HAP-1 (cell line): ENCODE measurements around the gene BCL11A.

Experiments used
- DNase-seq, 2 experiments: peaks; one replicate each; pipeline ENCODE4 v3.0.0-alpha.2; 2016 to 2020; ENCODE audit warnings: low spot score in 2 of 2
- H3K27me3 ChIP-seq: fragments of 250-450 bp; sonication (Bioruptor Pico); 2 replicates; pipeline ENCODE4 v1.5.1; 2020; ENCODE audit warnings: low read depth, mild to moderate bottlenecking, moderate library complexity
- H3K36me3 ChIP-seq: fragments of 250-450 bp; sonication (Bioruptor Pico); replicated peaks from 2 replicates; pipeline ENCODE4 v1.5.1; 2020; ENCODE audit warnings: mild to moderate bottlenecking
- H3K4me1 ChIP-seq: fragments of 250-450 bp; sonication (Bioruptor Pico); 2 replicates; pipeline ENCODE4 v1.5.1; 2020; ENCODE audit warnings: mild to moderate bottlenecking
- H3K4me3 ChIP-seq: fragments of 250-450 bp; sonication (Bioruptor Pico); 2 replicates; pipeline ENCODE4 v1.5.1; 2020; ENCODE audit warnings: mild to moderate bottlenecking, moderate library complexity
- H3K9me3 ChIP-seq: fragments of 250-450 bp; sonication (Bioruptor Pico); 2 replicates; pipeline ENCODE4 v1.5.1; 2020; ENCODE audit warnings: mild to moderate bottlenecking, moderate library complexity
- in situ Hi-C: fragments of 300-500 bp; cut with MboI; formaldehyde crosslinking; loops from 3 replicates; pipeline ENCODE4 v1.14.3; 2020; ENCODE audit warnings: low sequenced_read_pairs, inconsistent platforms, mixed read lengths

Gene BCL11A

GRCh38 chr2:60413814-60414168, 139.7 kb downstream of the BCL11A start:
- in situ Hi-C loops: no loop called here
- H3K9me3 ChIP-seq: no peaks in the 10 kb centered on the region; the same call in 1 of the 2 replicates
- no peak for DNase-seq
- H3K36me3 ChIP-seq: no peaks in the 10 kb centered on the region
- no peaks in the 10 kb centered on the region for H3K27me3 ChIP-seq
- H3K4me3 ChIP-seq: no peak overlapping the region
- H3K4me1 ChIP-seq: peaks cover 11% of the 10 kb centered on the region

GRCh38 chr2:60413069-60413813, 140.2 kb downstream of the BCL11A start:
- Histone ChIP-seq H3K9me3 (no peaks in the 10 kb centered on the region; the same call in 1 of the 2 replicates), H3K27me3 (no peaks in the 10 kb centered on the region), H3K36me3 (no peaks in the 10 kb centered on the region), H3K4me3 (no peak overlapping the region), H3K4me1 (peaks cover 11% of the 10 kb centered on the region)
- DNase-seq: no peak
- in situ Hi-C loops: no loop called here

GRCh38 chr2:60412620-60413019, 140.8 kb downstream of the BCL11A start:
- H3K9me3 ChIP-seq: no peaks in the 10 kb centered on the region; the same call in 1 of the 2 replicates
- no peak overlapping the region for H3K4me3 ChIP-seq
- peaks cover 11% of the 10 kb centered on the region for H3K4me1 ChIP-seq
- no peaks in the 10 kb centered on the region for H3K27me3 ChIP-seq
- in situ Hi-C loops: no loop called here
- DNase-seq: peak; percentile 65 to 67
- H3K36me3 ChIP-seq: no peaks in the 10 kb centered on the region

GRCh38 chr2:60412027-60412426, 141.4 kb downstream of the BCL11A start:
- Histone ChIP-seq H3K4me3 (no peak overlapping the region), H3K4me1 (peaks cover 11% of the 10 kb centered on the region), H3K9me3 (no peaks in the 10 kb centered on the region; the same call in 1 of the 2 replicates), H3K27me3 (no peaks in the 10 kb centered on the region), H3K36me3 (no peaks in the 10 kb centered on the region)
- no peak for DNase-seq
- in situ Hi-C loops: no loop called here

- H3K4me1 ChIP-seq: peaks cover 11% of the 10 kb centered on the region
- in situ Hi-C loops: no loop called here
- DNase-seq: no peak
- H3K36me3 ChIP-seq: no peaks in the 10 kb centered on the region
- H3K9me3 ChIP-seq: no peaks in the 10 kb centered on the region
- no peaks in the 10 kb centered on the region for H3K27me3 ChIP-seq
- no peak overlapping the region for H3K4me3 ChIP-seq
Observed at GRCh38 chr2:60411295-60411694, 142.2 kb downstream of the BCL11A start.

GRCh38 chr2:60410456-60411146, 142.9 kb downstream of the BCL11A start:
- in situ Hi-C loops: no loop called here
- DNase-seq: no peak
- H3K4me1 ChIP-seq: peaks cover 11% of the 10 kb centered on the region

GRCh38 chr2:60409531-60409871, 144.0 kb downstream of the BCL11A start:
- Histone ChIP-seq H3K36me3 (no peaks in the 10 kb centered on the region), H3K9me3 (no peaks in the 10 kb centered on the region), H3K27me3 (no peaks in the 10 kb centered on the region), H3K4me3 (no peak overlapping the region), H3K4me1 (peaks cover 11% of the 10 kb centered on the region)
- in situ Hi-C loops: no loop called here
- no peak for DNase-seq

More at GRCh38 chr2:60410456-60411146, 142.9 kb downstream of the BCL11A start:
- no peak overlapping the region for H3K4me3 ChIP-seq
- H3K9me3 ChIP-seq: no peaks in the 10 kb centered on the region
- no peaks in the 10 kb centered on the region for H3K36me3 ChIP-seq
- no peaks in the 10 kb centered on the region for H3K27me3 ChIP-seq

GRCh38 chr2:60408811-60409530, 144.5 kb downstream of the BCL11A start:
- Histone ChIP-seq H3K9me3 (no peaks in the 10 kb centered on the region), H3K36me3 (no peaks in the 10 kb centered on the region), H3K4me1 (peaks cover 11% of the 10 kb centered on the region), H3K4me3 (no peak overlapping the region), H3K27me3 (no peaks in the 10 kb centered on the region)
- in situ Hi-C loops: no loop called here
- no peak for DNase-seq

GRCh38 chr2:60408207-60408606, 145.2 kb downstream of the BCL11A start:
- H3K4me1 ChIP-seq: peaks cover 11% of the 10 kb centered on the region
- in situ Hi-C loops: no loop called here

GRCh38 chr2:60407398-60407797, 146.1 kb downstream of the BCL11A start:
- H3K27me3 ChIP-seq: no peaks in the 10 kb centered on the region
- DNase-seq: no peak
- H3K4me1 ChIP-seq: peaks cover 3% of the 10 kb centered on the region
- in situ Hi-C loops: no loop called here
- no peak overlapping the region for H3K4me3 ChIP-seq
- no peaks in the 10 kb centered on the region for H3K9me3 ChIP-seq
- H3K36me3 ChIP-seq: no peaks in the 10 kb centered on the region

More at GRCh38 chr2:60408207-60408606, 145.2 kb downstream of the BCL11A start:
- DNase-seq: no peak
- Histone ChIP-seq H3K27me3 (no peaks in the 10 kb centered on the region), H3K4me3 (no peak overlapping the region), H3K36me3 (no peaks in the 10 kb centered on the region), H3K9me3 (no peaks in the 10 kb centered on the region)

GRCh38 chr2:60406192-60406591, 147.3 kb downstream of the BCL11A start:
- Histone ChIP-seq H3K4me3 (no peak overlapping the region), H3K4me1 (no peaks in the 10 kb centered on the region; the same call in 1 of the 2 replicates), H3K9me3 (no peaks in the 10 kb centered on the region), H3K27me3 (no peaks in the 10 kb centered on the region), H3K36me3 (no peaks in the 10 kb centered on the region)
- in situ Hi-C loops: no loop called here
- no peak for DNase-seq

GRCh38 chr2:60405271-60405919, 148.1 kb downstream of the BCL11A start:
- Histone ChIP-seq H3K27me3 (no peaks in the 10 kb centered on the region), H3K4me3 (no peak overlapping the region), H3K9me3 (no peaks in the 10 kb centered on the region), H3K4me1 (no peaks in the 10 kb centered on the region), H3K36me3 (no peaks in the 10 kb centered on the region)
- DNase-seq: peak in 1 of 2 experiments; percentile 12
- in situ Hi-C loops: no loop called here
